Sigmoid colon (tissue), 4 donors: ENCODE results near the gene SIAH1.

ENCODE experiments used
- POLR2AphosphoS5 ChIP-seq, 4 donors: sonication (generic); formaldehyde crosslinking; IDR thresholded peaks; one replicate each; pipeline ENCODE4 v1.6.1; 2017; ENCODE audit warnings: antibody characterized with exemption in 4 of 4
- TF ChIP-seq, protein P1 (sequence below), 4 experiments: fragments of 450-650 bp in 3 of 4; fragments of 200-600 bp in 1 of 4; IDR thresholded peaks; one replicate each; pipeline ENCODE4 v1.5.1; 2016 to 2019; ENCODE audit warnings: antibody characterized with exemption in 4 of 4, mild to moderate bottlenecking in 3 of 4, moderate library complexity in 2 of 4

- TF ChIP-seq, protein P1, sequence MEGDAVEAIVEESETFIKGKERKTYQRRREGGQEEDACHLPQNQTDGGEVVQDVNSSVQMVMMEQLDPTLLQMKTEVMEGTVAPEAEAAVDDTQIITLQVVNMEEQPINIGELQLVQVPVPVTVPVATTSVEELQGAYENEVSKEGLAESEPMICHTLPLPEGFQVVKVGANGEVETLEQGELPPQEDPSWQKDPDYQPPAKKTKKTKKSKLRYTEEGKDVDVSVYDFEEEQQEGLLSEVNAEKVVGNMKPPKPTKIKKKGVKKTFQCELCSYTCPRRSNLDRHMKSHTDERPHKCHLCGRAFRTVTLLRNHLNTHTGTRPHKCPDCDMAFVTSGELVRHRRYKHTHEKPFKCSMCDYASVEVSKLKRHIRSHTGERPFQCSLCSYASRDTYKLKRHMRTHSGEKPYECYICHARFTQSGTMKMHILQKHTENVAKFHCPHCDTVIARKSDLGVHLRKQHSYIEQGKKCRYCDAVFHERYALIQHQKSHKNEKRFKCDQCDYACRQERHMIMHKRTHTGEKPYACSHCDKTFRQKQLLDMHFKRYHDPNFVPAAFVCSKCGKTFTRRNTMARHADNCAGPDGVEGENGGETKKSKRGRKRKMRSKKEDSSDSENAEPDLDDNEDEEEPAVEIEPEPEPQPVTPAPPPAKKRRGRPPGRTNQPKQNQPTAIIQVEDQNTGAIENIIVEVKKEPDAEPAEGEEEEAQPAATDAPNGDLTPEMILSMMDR (IDR thresholded peaks at IDR 0.05) = no peak
- TF ChIP-seq POLR2AphosphoS5 (IDR thresholded peaks at IDR 0.05) = no peak
Observed at GRCh38 chr16:48373258-48374029, 11.8 kb downstream of the SIAH1 start.
